OCI-LY7 (cell line): ENCODE measurements around the gene HINFP. TPM values are rescaled to one million over a fixed set of nuclear protein-coding genes. Genes with fewer than 3 reads are reported as not detected.
A peak's percentile ranks its signal among the peaks of the same experiment; 100 is the strongest.

Source experiments
- Bru-seq: library from RNA; stranded (reverse); fragments of 400-500 nt; gene quantifications from one replicate; lab custom pipeline; 2021; lab: Mats Ljungman, UMichigan
- BruChase-seq, 2 experiments: library from RNA; stranded (reverse); fragments of 400-500 nt; gene quantifications; one replicate each; lab custom pipeline; 2021; lab: Mats Ljungman, UMichigan
- BruUV-seq: library from RNA; stranded (reverse); fragments of 400-500 nt; replicated peaks from 2 replicates; lab custom pipeline; 2021; lab: Mats Ljungman, UMichigan
- CTCF ChIA-PET: fragments of 300-600 bp; sonication (Branson Sonifier 250); formaldehyde crosslinking; loops from one replicate; lab custom pipeline; 2022; ENCODE audit warnings: antibody characterized with exemption; ENCODE audit not compliant: unreplicated experiment; lab: Charles Lee
- POLR2A ChIA-PET: fragments of 300-600 bp; sonication (Branson Sonifier 250); formaldehyde crosslinking; loops from one replicate; lab custom pipeline; 2022; ENCODE audit warnings: antibody characterized with exemption; lab: Charles Lee
- DNase-seq: peaks from one replicate; pipeline ENCODE4 v3.0.0-alpha.2; 2015; ENCODE audit warnings: low spot score
- H2AFZ ChIP-seq: fragments of 200-600 bp; sonication (generic), shearing (Covaris generic); 2 replicates; pipeline ENCODE4 v1.6.1; 2014; ENCODE audit warnings: mild to moderate bottlenecking, antibody characterized with exemption, low read length, moderate library complexity
- H3K27ac ChIP-seq: fragments of 200-600 bp; sonication (generic); 2 replicates; pipeline ENCODE4 v1.5.1; 2014; ENCODE audit warnings: mixed run types, low read depth, mild to moderate bottlenecking, moderate library complexity, low read length, inconsistent platforms; ENCODE audit not compliant: poor library complexity, severe bottlenecking
- H3K36me3 ChIP-seq: fragments of 200-600 bp; sonication (generic); 2 replicates; pipeline ENCODE4 v1.6.1; 2014; ENCODE audit warnings: mild to moderate bottlenecking, antibody characterized with exemption, low read length, moderate library complexity, mixed read lengths; ENCODE audit not compliant: insufficient read depth
- H3K4me1 ChIP-seq: fragments of 200-600 bp; sonication (generic); 2 replicates; pipeline ENCODE4 v1.5.1; 2014; ENCODE audit warnings: mild to moderate bottlenecking, low read length; ENCODE audit not compliant: insufficient read depth, poor library complexity, severe bottlenecking
- H3K4me2 ChIP-seq: fragments of 200-600 bp; sonication (generic); 2 replicates; pipeline ENCODE4 v1.6.1; 2014; ENCODE audit warnings: mild to moderate bottlenecking, low read length
- H3K4me3 ChIP-seq: fragments of 200-600 bp; sonication (generic); 2 replicates; pipeline ENCODE4 v1.5.1; 2014; ENCODE audit warnings: mild to moderate bottlenecking, low read depth, low read length; ENCODE audit not compliant: poor library complexity, severe bottlenecking
- H3K79me2 ChIP-seq: fragments of 200-600 bp; sonication (generic); 2 replicates; pipeline ENCODE4 v1.6.1; 2016; ENCODE audit warnings: low read depth, mild to moderate bottlenecking, low read length, moderate library complexity, mixed read lengths; ENCODE audit not compliant: insufficient read depth
- H3K9me2 ChIP-seq: fragments of 200-600 bp; sonication (generic); 2 replicates; pipeline ENCODE4 v1.6.1; 2016; ENCODE audit warnings: mild to moderate bottlenecking, low read length, mixed read lengths; ENCODE audit not compliant: insufficient read depth
- H3K9me3 ChIP-seq: fragments of 200-600 bp; sonication (generic); 2 replicates; pipeline ENCODE4 v1.6.1; 2014; ENCODE audit warnings: mild to moderate bottlenecking, mixed run types, low read length, mixed read lengths
- H4K20me1 ChIP-seq: fragments of 200-600 bp; sonication (generic); 2 replicates; pipeline ENCODE4 v1.6.1; 2014; ENCODE audit warnings: mild to moderate bottlenecking, antibody characterized with exemption, low read length, moderate library complexity, mixed read lengths; ENCODE audit not compliant: insufficient read depth
- CTCF ChIP-seq: fragments of 200-600 bp; sonication (generic); conservative IDR thresholded peaks from 2 replicates; pipeline ENCODE4 v1.5.1; 2014; ENCODE audit warnings: mild to moderate bottlenecking, antibody characterized with exemption, low read length, moderate library complexity, mixed read lengths
- EZH2phosphoT487 ChIP-seq: fragments of 200-600 bp; sonication (generic); IDR thresholded peaks from 2 replicates; pipeline ENCODE4 v1.6.1; 2018; ENCODE audit warnings: low read depth, borderline replicate concordance, mild to moderate bottlenecking, mixed run types, antibody characterized with exemption, low read length, moderate library complexity, mixed read lengths
- intact Hi-C: fragments of 100-400 bp; cut with micrococcal nuclease; formaldehyde crosslinking; loops from one replicate; pipeline ENCODE4 v1.10.0; 2022; ENCODE audit not compliant: unreplicated experiment
- long read RNA-seq: library from polyadenylated mRNA; stranded (forward); transcript quantifications from one replicate; pipeline ENCODE4 v2.0.0, GENCODE V29; 2022
- total RNA-seq, 2 experiments: library from RNA; depleted of rRNA in 1 of 2; stranded (reverse); fragments of >200 nt in 1 of 2; shearing (Covaris generic) in 1 of 2; gene quantifications; 2 replicates each; pipeline ENCODE4 v1.2.3, GENCODE V29; 2014 to 2022

HINFP gene
- total RNA-seq (2014; rRNA removed; shearing (Covaris generic)) (18.2 and 27.7 TPM in 2 replicates), total RNA-seq (2022) (29.6 and 30.8 TPM in 2 replicates), Bru-seq, nascent RNA (percentile 55 among the genes with signal in this experiment), BruChase-seq, experiment 1, labeled RNA remaining after a 6-hour chase (percentile 61 among the genes with signal in this experiment), BruChase-seq, experiment 2, labeled RNA remaining after a 2-hour chase (percentile 61 among the genes with signal in this experiment)
- long read RNA-seq, transcript HINFP-201 (10 exons, 3,163 nt), result major isoform, 12 of 29 reads
- long read RNA-seq, partial matches to known transcripts, result 6 of 29 reads
- long read RNA-seq, other reads (novel, unspliced or antisense), result 11 of 29 reads

DNA sequence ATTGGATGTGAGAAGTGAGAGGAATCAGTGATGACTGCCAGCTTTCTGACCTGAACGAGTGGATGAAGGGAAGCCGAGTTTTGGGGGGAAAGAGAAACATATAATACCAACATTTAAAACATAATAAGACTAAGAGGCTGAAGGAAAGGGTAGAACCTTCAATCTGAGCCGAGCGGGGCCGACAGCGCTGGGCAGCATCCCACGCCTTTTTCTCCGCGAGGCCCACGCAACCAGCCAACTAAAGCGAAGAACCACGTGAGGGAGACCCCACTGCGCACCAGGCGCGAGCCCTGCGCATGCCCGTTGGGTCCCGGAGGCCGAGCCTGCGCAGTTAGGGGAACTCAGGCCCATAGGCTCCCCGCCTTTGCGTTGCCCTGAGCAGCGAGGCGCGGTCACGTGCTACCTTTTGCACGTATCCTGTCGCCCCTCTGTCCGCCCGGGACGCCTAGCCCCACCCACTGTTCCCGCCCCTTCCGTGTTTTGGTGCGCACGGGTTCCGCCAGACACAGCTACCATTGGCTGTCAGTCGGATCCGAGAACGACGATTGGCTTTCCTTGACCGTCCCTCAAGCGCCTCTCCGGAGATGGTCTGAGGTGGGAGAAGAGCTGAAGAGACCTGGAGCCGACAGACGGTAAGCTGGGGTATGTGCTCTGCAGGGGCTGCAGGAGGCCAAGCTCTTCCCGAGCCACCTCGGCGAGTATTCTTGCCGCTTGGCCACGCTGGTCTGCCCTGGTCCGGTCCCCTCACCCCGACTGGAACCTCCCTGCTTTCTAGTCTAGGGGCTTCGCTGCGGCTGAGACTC lies at the start of gene HINFP:
TSS of gene HINFP (plus strand) at position 573 of the 803 bp plus-strand sequence. CDS start 5,365 bp downstream, outside the sequence.
- Histone ChIP-seq H3K4me2 (peak within 1 kb of the TSS; percentile 92), H3K4me3 (peak within 1 kb of the TSS; percentile 84), H3K79me2 (peaks cover 9% of the 10 kb centered on the region; the same call in 1 of the 2 replicates), H3K9me2 (no peaks in the 10 kb centered on the region), H3K4me1 (peaks cover 16% of the 10 kb centered on the region), H4K20me1 (no peaks in the 10 kb centered on the region), H3K27ac (no peak within 1 kb of the TSS), H2AFZ (peak within 1 kb of the TSS; percentile 83), H3K9me3 (no peaks in the 10 kb centered on the region), H3K36me3 (peaks cover 8% of the 10 kb centered on the region; the same call in 1 of the 2 replicates)
- ChIA-PET CTCF (interaction anchor here (0.6 to 1.9 kb wide), 5 partner anchors 12 to 83 kb away, joined by 3 to 7 read pairs (median 4); no protein-coding TSS in a partner anchor), POLR2A (interaction anchor here (0.5 to 1.6 kb wide), 16 partner anchors 10 to 1199 kb away, joined by 3 to 10 read pairs (median 3); partner anchors contain the start of genes C2CD2L and CBL)
- intact Hi-C loops, result loop anchor here (1.0 kb wide), 1 partner anchor 13 kb away; no protein-coding TSS in a partner anchor
- peak; percentile 99 for DNase-seq
- TF ChIP-seq EZH2phosphoT487 (no peak), CTCF (no peak)
- BruUV-seq, result no TSS peak

GRCh38 chr11:119077839-119078238 lies 43.5 kb upstream of the HINFP start:
- intact Hi-C loops, result no loop called here
- H3K27ac ChIP-seq, result no peak overlapping the region
- H3K4me3 ChIP-seq, result no peak overlapping the region
- no peak for DNase-seq
- H3K36me3 ChIP-seq, result peaks cover 82% of the 10 kb centered on the region
- CTCF ChIA-PET, result interaction anchor here (0.6 kb wide), 1 partner anchor 9 kb away, joined by 3 read pairs; no protein-coding TSS in a partner anchor
- no peak overlapping the region for H2AFZ ChIP-seq
- POLR2A ChIA-PET, result interaction anchor here (0.6 to 1.0 kb wide), 3 partner anchors 25 to 174 kb away, joined by 3 to 5 read pairs (median 4); no protein-coding TSS in a partner anchor
- H3K9me3 ChIP-seq, result no peaks in the 10 kb centered on the region
- no TSS peak for BruUV-seq
- no peaks in the 10 kb centered on the region for H3K9me2 ChIP-seq
- no peak for TF ChIP-seq EZH2phosphoT487
- no peak for TF ChIP-seq CTCF
- H3K4me1 ChIP-seq, result no peaks in the 10 kb centered on the region
- no peaks in the 10 kb centered on the region for H3K79me2 ChIP-seq
- H4K20me1 ChIP-seq, result no peaks in the 10 kb centered on the region
- H3K4me2 ChIP-seq, result no peak overlapping the region
